Measurements from ENCODE around the gene ENTPD8. TPM values are rescaled to one million over a fixed set of nuclear protein-coding genes. Genes with fewer than 3 reads are reported as not detected.

Gene ENTPD8
- polyA plus RNA-seq, 3 donors, result not detected

DNA sequence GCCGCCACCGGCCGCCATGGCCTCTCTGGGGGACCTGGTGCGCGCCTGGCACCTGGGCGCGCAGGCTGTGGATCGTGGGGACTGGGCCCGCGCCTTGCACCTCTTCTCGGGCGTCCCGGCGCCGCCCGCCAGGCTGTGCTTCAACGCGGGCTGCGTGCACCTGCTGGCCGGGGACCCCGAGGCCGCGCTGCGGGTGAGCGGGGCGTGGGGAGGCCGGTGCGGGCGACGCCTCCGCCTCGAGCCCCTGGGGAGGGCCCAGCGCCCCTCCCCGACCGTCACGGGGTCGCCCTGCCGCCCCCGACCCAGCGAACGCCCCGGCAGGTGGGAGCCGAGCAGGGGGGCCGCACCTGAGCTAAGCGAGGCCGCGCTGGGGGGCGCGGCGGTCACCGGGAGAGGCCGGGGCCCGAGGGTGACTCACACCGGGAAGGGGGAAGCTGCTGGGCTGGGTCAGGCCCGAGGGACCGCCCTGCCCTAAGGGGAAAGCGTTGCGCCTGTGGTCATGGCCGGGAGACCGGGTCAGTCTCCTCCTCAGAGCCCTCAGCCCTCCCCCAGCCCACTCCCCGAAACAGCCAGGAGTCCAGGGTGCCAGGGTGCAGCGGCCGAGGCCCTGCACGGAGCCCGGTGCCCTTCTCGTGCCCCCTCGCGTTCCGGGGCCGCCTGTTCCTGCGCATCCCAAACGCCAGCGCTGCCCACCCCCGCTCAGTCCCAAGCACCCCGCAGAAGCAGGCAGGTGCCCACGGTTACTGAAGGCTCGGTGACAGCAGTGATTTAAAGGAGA is 17.5 kb downstream of the ENTPD8 start:
- peak; percentile 66 for TF ChIP-seq CTCF (IDR thresholded peaks at IDR 0.05)
- H3K9me3 ChIP-seq (replicated peaks in 1 of 2; ENCODE audit: control insufficient read depth in 1 of 2, insufficient read depth in 1 of 2, low read length in 2 of 2), result no peaks in the 10 kb centered on the region
- H3K27me3 Mint-ChIP-seq (ENCODE audit: low read depth in 3 of 3), result peaks cover 0 to 5% (median 0%) of the 10 kb centered on the region in 3 donors
- H3K4me3 Mint-ChIP-seq, result peak overlapping the region; percentile 64 to 72
- peak overlapping the region in 2 of 7 donors; percentile 41 to 62 for H3K27ac Mint-ChIP-seq
- H3K9me3 Mint-ChIP-seq, result no peaks in the 10 kb centered on the region
- H3K4me3 ChIP-seq (replicated peaks in 1 of 3; ENCODE audit: low read depth in 2 of 3, low read length in 3 of 3), result peak overlapping the region; percentile 41 to 82 (median 55)
- H3K4me1 Mint-ChIP-seq, result peaks cover 21% of the 10 kb centered on the region
- peak overlapping the region in 1 of 2 donors; percentile 72 for H3K27ac ChIP-seq (ENCODE audit: low read depth in 1 of 2, low read length in 2 of 2)
- peak; percentile 71 to 82 (median 74) for DNase-seq
- 6% methylated on average over 72 of the region's 77 CpGs for WGBS (ENCODE audit: insufficient coverage)
- peak overlapping the region; percentile 81 for H2AFZ ChIP-seq (ENCODE audit: insufficient read depth, low read depth, low read length, poor library complexity, severe bottlenecking)
- peak overlapping the region; percentile 88 for H3K9ac ChIP-seq (ENCODE audit: insufficient read depth, low read length, poor library complexity, severe bottlenecking)
- H3K36me3 Mint-ChIP-seq, result no peaks in the 10 kb centered on the region
- intact Hi-C loops (cut with micrococcal nuclease), result loop anchor here (1.0 to 10.0 kb wide), 4 partner anchors 21 to 101 kb away; partner anchors contain the start of gene NSMF (in 1 of the 2)
- H3K36me3 ChIP-seq (replicated peaks in 1 of 2; ENCODE audit: control insufficient read depth in 1 of 2, insufficient read depth in 2 of 2, low read length in 2 of 2), result no peaks in the 10 kb centered on the region
- peak overlapping the region; percentile 87 for H3K4me2 ChIP-seq (replicated peaks; ENCODE audit: extremely low read depth, low read length, poor library complexity, severe bottlenecking)
- H3K79me2 ChIP-seq (ENCODE audit: insufficient read depth, low read length), result peaks cover 17% of the 10 kb centered on the region
- H4K20me1 ChIP-seq (ENCODE audit: insufficient read depth, low read length), result no peaks in the 10 kb centered on the region
- H3K4me1 ChIP-seq (ENCODE audit: control insufficient read depth in 1 of 2, insufficient read depth in 2 of 2, low read length in 2 of 2), result peaks cover 19 to 29% of the 10 kb centered on the region in 2 donors
- H3K27me3 ChIP-seq (ENCODE audit: control insufficient read depth in 2 of 2, insufficient read depth in 2 of 2, low read length in 2 of 2), result no peaks in the 10 kb centered on the region

- Histone ChIP-seq H3K27me3 (ENCODE audit: control insufficient read depth in 2 of 2, insufficient read depth in 2 of 2, low read length in 2 of 2) (no peaks in the 10 kb centered on the region), H3K9ac (ENCODE audit: insufficient read depth, low read length, poor library complexity, severe bottlenecking) (peak within 1 kb of the TSS; percentile 88), H3K4me3 (replicated peaks in 1 of 3; ENCODE audit: low read depth in 2 of 3, low read length in 3 of 3) (peak within 1 kb of the TSS; percentile 58 to 82 (median 62)), H4K20me1 (ENCODE audit: insufficient read depth, low read length) (no peaks in the 10 kb centered on the region), H3K4me2 (replicated peaks; ENCODE audit: extremely low read depth, low read length, poor library complexity, severe bottlenecking) (peak within 1 kb of the TSS; percentile 87), H3K27ac (ENCODE audit: low read depth in 1 of 2, low read length in 2 of 2) (peak within 1 kb of the TSS in 1 of 2 donors; percentile 72), H3K9me3 (replicated peaks in 1 of 2; ENCODE audit: control insufficient read depth in 1 of 2, insufficient read depth in 1 of 2, low read length in 2 of 2) (no peaks in the 10 kb centered on the region), H3K4me1 (ENCODE audit: control insufficient read depth in 1 of 2, insufficient read depth in 2 of 2, low read length in 2 of 2) (peaks cover 19 to 32% of the 10 kb centered on the region in 2 donors), H3K36me3 (replicated peaks in 1 of 2; ENCODE audit: control insufficient read depth in 1 of 2, insufficient read depth in 2 of 2, low read length in 2 of 2) (no peaks in the 10 kb centered on the region), H3K79me2 (ENCODE audit: insufficient read depth, low read length) (peaks cover 17% of the 10 kb centered on the region), H2AFZ (ENCODE audit: insufficient read depth, low read depth, low read length, poor library complexity, severe bottlenecking) (peak within 1 kb of the TSS; percentile 86)
- DNase-seq, result peak; percentile 89 to 93 (median 93)
- Mint-ChIP-seq H3K27me3 (ENCODE audit: low read depth in 3 of 3) (peaks cover 0 to 8% (median 0%) of the 10 kb centered on the region in 3 donors), H3K36me3 (no peaks in the 10 kb centered on the region), H3K27ac (peak within 1 kb of the TSS in 4 of 7 donors; percentile 61 to 78 (median 64)), H3K4me1 (peaks cover 23% of the 10 kb centered on the region), H3K4me3 (peak within 1 kb of the TSS; percentile 80 to 86), H3K9me3 (no peaks in the 10 kb centered on the region)
- WGBS (ENCODE audit: insufficient coverage), result under 1% methylated on average over 112 of the region's 113 CpGs
- peak; percentile 91 for TF ChIP-seq CTCF (IDR thresholded peaks at IDR 0.05)
- intact Hi-C loops (cut with micrococcal nuclease), result loop anchor here (1.0 to 10.0 kb wide), 4 partner anchors 22 to 102 kb away; partner anchors contain the start of gene NSMF (in 1 of the 2)
Measured at GRCh38 chr9:137422604-137423513, 18.3 kb downstream of the ENTPD8 start, which contains the start of the genes EXD3 and NOXA1. TSS of gene EXD3 (minus strand) at chr9:137423162. CDS start at chr9:137395357, 27,805 bp downstream. TSS of gene NOXA1 (plus strand) at chr9:137423393. CDS start at chr9:137423530, 137 bp downstream.

Data from CD14-positive monocyte (primary cell).